Prostate gland (tissue), 2 donors: ENCODE data around the gene EPS8.

Experiments
- POLR2A ChIP-seq: fragments of 450-650 bp; IDR thresholded peaks from one replicate; pipeline ENCODE4 v1.6.1; 2016; ENCODE audit warnings: antibody characterized with exemption, mild to moderate bottlenecking
- POLR2AphosphoS5 ChIP-seq: sonication (generic); formaldehyde crosslinking; IDR thresholded peaks from one replicate; pipeline ENCODE4 v1.6.1; 2017; ENCODE audit warnings: antibody characterized with exemption
- TF ChIP-seq, protein P1 (sequence below), 4 experiments: fragments of 200-600 bp in 2 of 4; fragments of 450-650 bp in 2 of 4; sonication (generic) in 2 of 4; IDR thresholded peaks; 1 replicate in 3 of 4; 2 replicates in 1 of 4; pipeline ENCODE4 v1.5.1; 2016 to 2019; ENCODE audit warnings: antibody characterized with exemption in 4 of 4, mild to moderate bottlenecking in 2 of 4, moderate library complexity in 2 of 4

- TF ChIP-seq, protein P1, sequence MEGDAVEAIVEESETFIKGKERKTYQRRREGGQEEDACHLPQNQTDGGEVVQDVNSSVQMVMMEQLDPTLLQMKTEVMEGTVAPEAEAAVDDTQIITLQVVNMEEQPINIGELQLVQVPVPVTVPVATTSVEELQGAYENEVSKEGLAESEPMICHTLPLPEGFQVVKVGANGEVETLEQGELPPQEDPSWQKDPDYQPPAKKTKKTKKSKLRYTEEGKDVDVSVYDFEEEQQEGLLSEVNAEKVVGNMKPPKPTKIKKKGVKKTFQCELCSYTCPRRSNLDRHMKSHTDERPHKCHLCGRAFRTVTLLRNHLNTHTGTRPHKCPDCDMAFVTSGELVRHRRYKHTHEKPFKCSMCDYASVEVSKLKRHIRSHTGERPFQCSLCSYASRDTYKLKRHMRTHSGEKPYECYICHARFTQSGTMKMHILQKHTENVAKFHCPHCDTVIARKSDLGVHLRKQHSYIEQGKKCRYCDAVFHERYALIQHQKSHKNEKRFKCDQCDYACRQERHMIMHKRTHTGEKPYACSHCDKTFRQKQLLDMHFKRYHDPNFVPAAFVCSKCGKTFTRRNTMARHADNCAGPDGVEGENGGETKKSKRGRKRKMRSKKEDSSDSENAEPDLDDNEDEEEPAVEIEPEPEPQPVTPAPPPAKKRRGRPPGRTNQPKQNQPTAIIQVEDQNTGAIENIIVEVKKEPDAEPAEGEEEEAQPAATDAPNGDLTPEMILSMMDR (IDR thresholded peaks at IDR 0.05) = no peak
- TF ChIP-seq POLR2A = no peak
- TF ChIP-seq POLR2AphosphoS5 = no peak
Observed at GRCh38 chr12:15702276-15702675, 86.9 kb downstream of the EPS8 start.
